HepG2 (cell line): Measurements from ENCODE around the gene CHRNB1. TPM values are rescaled to one million over a fixed set of nuclear protein-coding genes. Genes with fewer than 3 reads are reported as not detected.
A peak's percentile ranks its signal among the peaks of the same experiment; 100 is the strongest.

Experiments
- CHD4 ChIP-seq: fragments of 200-600 bp; sonication (generic); IDR thresholded peaks from 2 replicates; pipeline ENCODE4 v1.7.0; 2017; ENCODE audit warnings: mild to moderate bottlenecking, low read length, borderline replicate concordance
- JUND ChIP-seq: sonication (generic); formaldehyde crosslinking; IDR thresholded peaks from 2 replicates; pipeline ENCODE4 v1.8.0; 2022; ENCODE audit warnings: mild to moderate bottlenecking, missing genetic modification reagents
- KDM3A ChIP-seq: IDR thresholded peaks from 2 replicates; pipeline ENCODE4 v1.6.1; 2018; ENCODE audit warnings: low read depth, missing compliant biosample characterization
- MYNN ChIP-seq: sonication (generic); formaldehyde crosslinking; IDR thresholded peaks from 2 replicates; pipeline ENCODE4 v1.4.0; 2020; ENCODE audit warnings: mild to moderate bottlenecking, low read depth, missing genetic modification reagents
- NBN ChIP-seq: fragments of 450-650 bp; conservative IDR thresholded peaks from 2 replicates; pipeline ENCODE4 v1.6.1; 2017
- NR2F1 ChIP-seq, 2 experiments: fragments of 450-650 bp in 1 of 2; formaldehyde crosslinking in 1 of 2; IDR thresholded peaks; 2 replicates each; pipeline versions ENCODE4 v1.5.0 to v1.6.1; 2016 to 2020; ENCODE audit warnings: mild to moderate bottlenecking in 1 of 2, missing compliant biosample characterization in 1 of 2, missing genetic modification reagents in 1 of 2, moderate library complexity in 1 of 2
- ONECUT2 ChIP-seq: sonication (generic); formaldehyde crosslinking; IDR thresholded peaks from 2 replicates; pipeline ENCODE4 v1.4.0; 2020; ENCODE audit warnings: missing genetic modification reagents
- PRDM10 ChIP-seq: sonication (generic); formaldehyde crosslinking; IDR thresholded peaks from 2 replicates; pipeline ENCODE4 v1.4.0; 2020; ENCODE audit warnings: low read depth, missing genetic modification reagents
- SIX4 ChIP-seq: sonication (generic); formaldehyde crosslinking; IDR thresholded peaks from 2 replicates; pipeline ENCODE4 v1.4.0; 2020; ENCODE audit warnings: missing genetic modification reagents
- SPEN ChIP-seq: sonication (generic); formaldehyde crosslinking; IDR thresholded peaks from 2 replicates; pipeline ENCODE4 v1.5.1; 2020; ENCODE audit warnings: low read depth, mild to moderate bottlenecking, missing genetic modification reagents
- ZBTB38 ChIP-seq: sonication (generic); formaldehyde crosslinking; IDR thresholded peaks from 2 replicates; pipeline ENCODE4 v1.5.1; 2020; ENCODE audit warnings: mild to moderate bottlenecking, missing genetic modification reagents
- ZFX ChIP-seq: sonication (generic); formaldehyde crosslinking; IDR thresholded peaks from 2 replicates; pipeline ENCODE4 v1.4.0; 2020; ENCODE audit warnings: mild to moderate bottlenecking, low read depth, missing genetic modification reagents, moderate library complexity
- ZNF260 ChIP-seq: sonication (generic); formaldehyde crosslinking; IDR thresholded peaks from 2 replicates; pipeline ENCODE4 v1.4.0; 2020; ENCODE audit warnings: missing genetic modification reagents, low read depth, mild to moderate bottlenecking, borderline replicate concordance
- ZNF296 ChIP-seq: sonication (generic); formaldehyde crosslinking; conservative IDR thresholded peaks from 2 replicates; pipeline ENCODE4 v1.5.0; 2020; ENCODE audit warnings: mild to moderate bottlenecking, missing genetic modification reagents
- polyA plus RNA-seq, 8 experiments: library from polyadenylated mRNA; depleted of rRNA in 3 of 8; stranded (reverse) in 7 of 8; unstranded in 1 of 8; fragments of >200 nt; fragmentation: Illumina TruSeq in 4 of 8; extraction: Trizol in 4 of 8; gene quantifications; 2 replicates each; pipeline versions ENCODE4 v1.2.1 to v1.2.3, GENCODE V29; 2011 to 2016; ENCODE audit warnings: low read depth in 4 of 8, missing spikeins in 1 of 8, mixed read lengths in 1 of 8; ENCODE audit not compliant: insufficient read depth in 1 of 8
- total RNA-seq, 5 experiments: library from RNA; depleted of rRNA; stranded (reverse); fragments of >200 nt; fragmentation: Illumina TruSeq; extraction: Trizol; gene quantifications; 2 replicates each; pipeline ENCODE4 v1.2.3, GENCODE V29; 2016; ENCODE audit warnings: low read depth in 1 of 5
- TF ChIP-seq, protein P1 (sequence below): sonication (generic); formaldehyde crosslinking; IDR thresholded peaks from 2 replicates; pipeline ENCODE4 v1.8.0; 2022; ENCODE audit warnings: mild to moderate bottlenecking, missing genetic modification reagents, borderline replicate concordance
- TF ChIP-seq, protein P2 (sequence below): IDR thresholded peaks from 2 replicates; pipeline ENCODE4 v1.6.1; 2016; ENCODE audit warnings: low read depth, missing genetic modification reagents, missing compliant biosample characterization
- TF ChIP-seq, protein P3 (sequence below): sonication (generic); formaldehyde crosslinking; IDR thresholded peaks from 2 replicates; pipeline ENCODE4 v1.4.0; 2020; ENCODE audit warnings: missing genetic modification reagents

Gene CHRNB1
- total and polyA plus RNA-seq, 2 of the 13 experiments (the other 11 are each of a cell fraction or from before 2014, with no cell fraction given): 5.4 to 33.7 TPM

DNA sequence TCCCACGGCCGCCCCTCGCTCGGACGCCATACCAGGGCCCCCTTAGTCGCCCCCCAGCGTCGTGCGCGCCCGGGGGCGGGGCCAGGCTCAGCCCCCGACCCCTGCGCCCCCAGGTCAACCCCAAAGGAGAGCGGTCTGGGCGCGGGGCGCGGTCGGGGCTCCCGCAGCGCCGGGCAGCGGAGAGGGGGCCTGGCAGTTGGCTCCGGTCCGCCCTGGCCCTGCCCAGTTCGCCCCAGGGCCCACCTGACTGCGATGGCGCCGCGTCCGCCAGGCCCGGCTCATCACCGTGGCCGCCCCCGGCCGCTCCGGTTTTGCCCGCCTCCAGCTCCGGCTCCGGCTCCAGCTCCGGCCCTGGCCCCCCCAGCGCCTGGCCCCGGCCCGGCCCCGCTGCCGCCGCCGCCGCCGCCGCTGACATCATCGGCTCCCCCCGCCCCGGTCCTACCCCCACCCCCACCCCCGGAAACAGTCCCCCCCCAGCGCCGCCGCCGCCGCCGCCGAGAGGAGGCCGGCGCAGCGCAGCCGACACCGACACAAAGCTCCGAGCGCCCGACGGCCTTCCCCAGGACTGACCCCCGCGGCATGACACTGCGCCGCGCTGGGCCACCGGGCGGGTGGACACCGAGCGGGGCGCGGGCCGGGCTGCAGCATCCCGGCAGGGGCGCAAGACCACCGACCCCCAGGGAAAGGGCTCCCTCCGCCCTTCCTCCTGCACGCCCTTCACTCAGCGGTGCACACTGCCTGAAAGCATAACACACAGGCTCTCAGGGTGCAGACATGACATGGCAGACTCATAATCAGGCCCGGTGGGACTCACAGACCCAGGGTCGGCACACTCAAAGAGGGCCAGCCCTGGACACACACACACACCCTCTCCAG, 34.6 kb downstream of the CHRNB1 start, which contains the start of gene ZBTB4 (continued):
- TF ChIP-seq, protein P1, sequence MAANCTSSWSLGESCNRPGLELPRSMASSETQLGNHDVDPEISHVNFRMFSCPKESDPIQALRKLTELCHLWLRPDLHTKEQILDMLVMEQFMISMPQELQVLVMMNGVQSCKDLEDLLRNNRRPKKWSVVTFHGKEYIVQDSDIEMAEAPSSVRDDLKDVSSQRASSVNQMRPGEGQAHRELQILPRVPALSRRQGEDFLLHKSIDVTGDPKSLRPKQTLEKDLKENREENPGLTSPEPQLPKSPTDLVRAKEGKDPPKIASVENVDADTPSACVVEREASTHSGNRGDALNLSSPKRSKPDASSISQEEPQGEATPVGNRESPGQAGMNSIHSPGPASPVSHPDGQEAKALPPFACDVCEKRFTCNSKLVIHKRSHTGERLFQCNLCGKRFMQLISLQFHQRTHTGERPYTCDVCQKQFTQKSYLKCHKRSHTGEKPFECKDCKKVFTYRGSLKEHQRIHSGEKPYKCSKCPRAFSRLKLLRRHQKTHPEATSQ (CRISPR knock-in tag): no peak
- no peak for TF ChIP-seq NR2F1 (CRISPR knock-in tag; IDR thresholded peaks at IDR 0.05)
- no peak for TF ChIP-seq KDM3A (CRISPR knock-in tag)
- TF ChIP-seq JUND (CRISPR knock-in tag): no peak
- no peak for TF ChIP-seq MYNN
- TF ChIP-seq ZBTB38 (CRISPR knock-in tag): peak; percentile 32; the same call in 1 of the 2 replicates
- TF ChIP-seq PRDM10 (CRISPR knock-in tag): no peak
- no peak; the same call in none of the 2 replicates for TF ChIP-seq ZFX (CRISPR knock-in tag)
- no peak for TF ChIP-seq ZNF260
- TF ChIP-seq NBN: no peak
- no peak for TF ChIP-seq CHD4
- TF ChIP-seq SIX4: no peak
- TF ChIP-seq, protein P2, sequence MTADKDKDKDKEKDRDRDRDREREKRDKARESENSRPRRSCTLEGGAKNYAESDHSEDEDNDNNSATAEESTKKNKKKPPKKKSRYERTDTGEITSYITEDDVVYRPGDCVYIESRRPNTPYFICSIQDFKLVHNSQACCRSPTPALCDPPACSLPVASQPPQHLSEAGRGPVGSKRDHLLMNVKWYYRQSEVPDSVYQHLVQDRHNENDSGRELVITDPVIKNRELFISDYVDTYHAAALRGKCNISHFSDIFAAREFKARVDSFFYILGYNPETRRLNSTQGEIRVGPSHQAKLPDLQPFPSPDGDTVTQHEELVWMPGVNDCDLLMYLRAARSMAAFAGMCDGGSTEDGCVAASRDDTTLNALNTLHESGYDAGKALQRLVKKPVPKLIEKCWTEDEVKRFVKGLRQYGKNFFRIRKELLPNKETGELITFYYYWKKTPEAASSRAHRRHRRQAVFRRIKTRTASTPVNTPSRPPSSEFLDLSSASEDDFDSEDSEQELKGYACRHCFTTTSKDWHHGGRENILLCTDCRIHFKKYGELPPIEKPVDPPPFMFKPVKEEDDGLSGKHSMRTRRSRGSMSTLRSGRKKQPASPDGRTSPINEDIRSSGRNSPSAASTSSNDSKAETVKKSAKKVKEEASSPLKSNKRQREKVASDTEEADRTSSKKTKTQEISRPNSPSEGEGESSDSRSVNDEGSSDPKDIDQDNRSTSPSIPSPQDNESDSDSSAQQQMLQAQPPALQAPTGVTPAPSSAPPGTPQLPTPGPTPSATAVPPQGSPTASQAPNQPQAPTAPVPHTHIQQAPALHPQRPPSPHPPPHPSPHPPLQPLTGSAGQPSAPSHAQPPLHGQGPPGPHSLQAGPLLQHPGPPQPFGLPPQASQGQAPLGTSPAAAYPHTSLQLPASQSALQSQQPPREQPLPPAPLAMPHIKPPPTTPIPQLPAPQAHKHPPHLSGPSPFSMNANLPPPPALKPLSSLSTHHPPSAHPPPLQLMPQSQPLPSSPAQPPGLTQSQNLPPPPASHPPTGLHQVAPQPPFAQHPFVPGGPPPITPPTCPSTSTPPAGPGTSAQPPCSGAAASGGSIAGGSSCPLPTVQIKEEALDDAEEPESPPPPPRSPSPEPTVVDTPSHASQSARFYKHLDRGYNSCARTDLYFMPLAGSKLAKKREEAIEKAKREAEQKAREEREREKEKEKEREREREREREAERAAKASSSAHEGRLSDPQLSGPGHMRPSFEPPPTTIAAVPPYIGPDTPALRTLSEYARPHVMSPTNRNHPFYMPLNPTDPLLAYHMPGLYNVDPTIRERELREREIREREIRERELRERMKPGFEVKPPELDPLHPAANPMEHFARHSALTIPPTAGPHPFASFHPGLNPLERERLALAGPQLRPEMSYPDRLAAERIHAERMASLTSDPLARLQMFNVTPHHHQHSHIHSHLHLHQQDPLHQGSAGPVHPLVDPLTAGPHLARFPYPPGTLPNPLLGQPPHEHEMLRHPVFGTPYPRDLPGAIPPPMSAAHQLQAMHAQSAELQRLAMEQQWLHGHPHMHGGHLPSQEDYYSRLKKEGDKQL (CRISPR knock-in tag): 0 out of 2 replicates have a peak, but pooled peaks have one; percentile 25
- no peak for TF ChIP-seq ONECUT2
- TF ChIP-seq, protein P3, sequence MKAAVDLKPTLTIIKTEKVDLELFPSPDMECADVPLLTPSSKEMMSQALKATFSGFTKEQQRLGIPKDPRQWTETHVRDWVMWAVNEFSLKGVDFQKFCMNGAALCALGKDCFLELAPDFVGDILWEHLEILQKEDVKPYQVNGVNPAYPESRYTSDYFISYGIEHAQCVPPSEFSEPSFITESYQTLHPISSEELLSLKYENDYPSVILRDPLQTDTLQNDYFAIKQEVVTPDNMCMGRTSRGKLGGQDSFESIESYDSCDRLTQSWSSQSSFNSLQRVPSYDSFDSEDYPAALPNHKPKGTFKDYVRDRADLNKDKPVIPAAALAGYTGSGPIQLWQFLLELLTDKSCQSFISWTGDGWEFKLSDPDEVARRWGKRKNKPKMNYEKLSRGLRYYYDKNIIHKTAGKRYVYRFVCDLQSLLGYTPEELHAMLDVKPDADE (CRISPR knock-in tag): no peak
- TF ChIP-seq SPEN (CRISPR knock-in tag): peak; percentile 16; the same call in 1 of the 2 replicates
- no peak for TF ChIP-seq ZNF296 (CRISPR knock-in tag)
